HG02852 (cell line): Measurements from ENCODE around the gene CDK2.
"Not testable (repeated sequence)": the region's sequence is repeated elsewhere in the genome, so short reads cannot be mapped to it uniquely, and the experiment has no call there.

ENCODE experiments used
- ATAC-seq: cut with Tn5 transposase; IDR thresholded peaks from one replicate; pipeline ENCODE4 v1.9.1; 2021; ENCODE audit warnings: mild to moderate bottlenecking, moderate library complexity; ENCODE audit not compliant: unreplicated experiment

Gene CDK2

DNA sequence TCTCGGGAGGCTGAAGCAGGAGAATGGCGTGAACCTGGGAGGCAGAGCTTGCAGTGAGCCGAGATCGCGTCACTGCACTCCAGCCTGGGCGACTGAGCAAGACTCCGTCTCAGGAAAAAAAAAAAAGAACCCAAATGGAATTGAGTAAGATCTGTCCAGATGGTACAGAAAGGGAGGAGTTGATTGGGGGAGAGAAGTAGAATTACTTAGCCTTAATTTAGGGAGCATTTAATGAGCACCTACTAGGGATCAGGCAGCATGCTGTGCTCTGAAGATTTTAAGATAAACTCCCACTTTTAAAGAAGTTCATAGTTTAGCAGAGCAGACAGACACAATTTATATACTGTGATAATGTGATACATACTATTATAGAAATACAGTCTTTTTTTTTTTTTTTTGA is 11.8 kb downstream of the CDK2 start:
- ATAC-seq, result no peak

DNA sequence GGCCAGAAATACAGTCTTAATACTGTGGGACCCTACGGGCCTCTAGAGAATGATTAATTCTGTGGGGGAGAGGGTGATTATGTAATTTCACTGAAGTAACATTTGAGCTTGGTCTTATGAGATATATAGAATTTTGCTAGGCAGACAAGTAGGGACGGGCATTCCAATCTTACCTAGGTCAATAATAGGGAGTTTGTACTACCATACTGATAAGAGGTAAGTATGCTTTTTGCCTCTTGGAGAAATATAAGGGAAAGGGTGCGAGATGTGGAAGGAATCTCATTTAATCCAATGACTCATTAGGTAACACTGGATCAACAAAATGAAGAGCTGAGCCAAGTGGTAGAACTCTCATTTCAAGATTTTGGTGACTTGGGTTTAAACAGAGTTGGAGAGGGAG is 12.4 kb downstream of the CDK2 start:
- ATAC-seq, result no peak

DNA sequence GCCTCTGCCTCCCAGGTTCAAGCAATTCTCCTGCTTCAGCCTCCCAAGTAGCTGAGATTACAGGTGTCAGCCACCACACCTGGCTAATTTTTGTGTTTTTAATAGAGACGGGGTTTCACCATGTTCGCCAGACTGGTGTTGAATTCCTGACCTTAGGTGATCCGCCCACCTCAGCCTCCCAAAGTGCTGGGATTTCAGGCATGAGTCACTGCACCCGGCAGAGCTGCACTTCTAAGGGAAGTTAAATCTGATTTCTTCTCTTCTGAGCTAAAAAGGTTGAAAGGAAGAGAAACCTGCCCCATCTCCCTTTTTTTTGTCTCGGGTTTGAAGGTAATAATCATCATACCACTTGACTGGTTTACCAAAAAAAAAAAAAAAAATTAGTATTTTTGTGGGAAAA is 15.3 kb downstream of the CDK2 start:
- not testable (repeated sequence) for ATAC-seq

DNA sequence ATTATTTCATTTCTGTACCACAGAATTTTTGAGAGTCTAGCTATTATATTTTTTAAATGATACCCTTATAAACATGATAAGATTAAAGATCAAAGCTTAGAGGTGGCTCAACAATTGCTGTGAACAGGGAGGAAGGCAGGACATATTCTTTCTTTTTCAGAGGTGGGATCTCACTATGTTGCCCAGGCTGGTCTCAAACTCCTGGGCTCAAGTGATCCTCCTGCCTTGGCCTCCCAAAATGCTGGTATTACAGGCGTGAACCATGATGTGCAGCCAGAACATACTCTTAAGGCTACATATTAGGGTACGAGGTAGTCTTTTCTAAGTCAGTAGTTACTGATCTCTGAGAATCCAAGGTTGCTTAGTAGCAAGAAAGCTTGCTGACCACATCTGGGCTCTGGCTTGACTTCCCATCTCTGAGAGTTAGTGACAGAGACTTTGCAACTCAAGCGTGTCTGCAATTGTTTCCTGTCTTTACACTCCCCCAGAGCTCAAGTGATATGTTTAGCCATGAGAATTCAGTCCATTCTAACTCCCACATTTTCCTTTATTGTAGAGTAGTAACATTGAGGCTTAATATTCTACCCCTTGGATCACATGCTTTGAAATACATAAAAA is 15.8 kb downstream of the CDK2 start:
- ATAC-seq, result peak; percentile 92

DNA sequence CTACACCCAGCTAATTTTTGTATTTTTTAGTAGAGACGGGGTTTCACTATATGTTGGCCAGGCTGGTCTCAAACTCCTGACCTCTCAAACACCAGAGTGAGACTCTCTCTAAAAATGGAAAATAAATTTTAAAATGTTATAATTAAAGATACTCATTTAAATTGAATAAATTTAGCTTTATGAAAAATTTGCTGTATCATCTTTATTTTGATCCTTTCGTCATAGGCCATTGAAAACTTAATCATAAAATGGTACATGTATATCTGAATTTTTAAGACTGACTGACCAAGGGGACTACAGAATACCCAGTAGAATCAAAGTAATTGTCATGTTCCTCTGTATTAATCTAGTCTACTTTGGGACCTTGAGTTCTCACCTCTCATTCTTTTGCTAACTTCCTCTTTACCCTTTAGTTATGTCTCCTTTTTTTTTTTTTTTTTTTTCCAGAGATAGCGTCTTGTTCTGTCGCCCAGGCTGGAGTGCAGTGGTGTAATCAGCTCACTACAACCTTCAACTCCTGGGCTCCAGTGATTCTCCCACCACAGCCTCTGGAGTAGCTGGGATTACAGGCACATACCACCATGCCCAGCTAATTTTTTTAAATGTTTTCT is 16.7 kb downstream of the CDK2 start:
- ATAC-seq, result no peak

GRCh38 chr12:55984861-55985260 is 18.2 kb downstream of the CDK2 start:
- no peak for ATAC-seq

- ATAC-seq, result no peak
Measured at GRCh38 chr12:55985341-55985740, 18.7 kb downstream of the CDK2 start.

DNA sequence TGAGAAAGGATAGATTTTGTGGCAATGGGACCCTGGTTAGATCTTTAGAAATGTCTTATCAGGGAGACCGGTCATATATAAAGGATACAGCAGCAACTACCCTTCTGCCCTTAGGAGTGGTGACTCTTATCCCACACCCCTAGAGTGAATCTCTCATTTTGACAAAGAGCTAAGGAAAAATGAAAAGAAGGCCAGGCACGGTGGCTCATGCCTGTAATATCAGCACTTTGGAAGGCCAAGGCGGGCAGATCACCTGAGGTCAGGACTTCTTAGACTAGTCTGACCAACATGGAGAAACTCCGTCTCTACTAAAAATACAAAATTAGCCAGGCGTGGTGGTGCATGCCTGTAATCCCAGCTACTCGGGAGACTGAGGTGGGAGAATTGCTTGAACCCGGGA is 19.3 kb downstream of the CDK2 start:
- ATAC-seq, result not testable (repeated sequence)

DNA sequence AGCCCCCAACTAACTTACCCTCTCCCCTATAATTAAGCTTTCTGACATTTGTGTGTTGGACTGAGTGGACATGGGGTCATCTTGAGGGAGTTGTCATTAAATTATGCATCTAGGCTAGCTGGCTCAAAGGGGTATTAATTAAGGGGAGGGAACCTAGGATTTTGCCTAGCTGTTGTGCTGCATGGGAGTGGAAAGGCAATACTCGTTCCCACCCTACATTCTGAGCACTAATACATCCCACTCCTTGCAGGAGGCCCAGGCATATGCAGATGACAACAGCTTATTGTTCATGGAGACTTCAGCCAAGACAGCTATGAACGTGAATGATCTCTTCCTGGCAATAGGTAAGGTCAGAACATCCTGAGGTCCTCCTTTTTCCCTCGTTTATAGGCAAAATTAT is 24.5 kb downstream of the CDK2 start:
- ATAC-seq, result no peak

DNA sequence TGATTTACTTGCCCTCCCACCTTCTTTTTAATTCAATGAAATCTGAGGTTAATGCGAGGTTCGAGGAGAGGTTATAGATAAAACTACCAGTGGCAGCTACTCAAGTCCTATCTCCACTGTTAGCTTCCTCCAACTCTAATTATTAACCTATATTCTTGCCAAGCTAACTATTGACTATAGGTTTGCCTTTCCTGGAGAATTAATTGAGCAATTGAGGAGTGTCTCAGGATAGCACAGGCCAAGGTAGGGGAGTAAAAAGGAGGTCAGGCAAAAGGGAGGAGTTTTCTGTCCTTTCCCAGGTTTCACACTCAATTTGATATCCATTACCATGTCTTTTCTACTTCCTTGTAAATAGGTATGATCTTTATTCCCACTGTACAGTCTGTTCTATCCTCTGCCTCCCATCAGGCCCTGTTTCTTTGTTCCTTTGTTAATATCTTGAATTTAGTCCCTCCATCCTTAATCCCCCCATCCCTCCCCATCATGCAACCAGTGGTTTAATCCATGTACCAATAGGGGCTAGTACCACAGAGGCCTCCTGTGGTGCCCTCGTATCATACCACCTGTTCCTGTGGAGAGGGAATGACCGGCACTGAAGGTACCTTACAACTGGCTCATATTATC is 26.7 kb downstream of the CDK2 start:
- ATAC-seq, result no peak

DNA sequence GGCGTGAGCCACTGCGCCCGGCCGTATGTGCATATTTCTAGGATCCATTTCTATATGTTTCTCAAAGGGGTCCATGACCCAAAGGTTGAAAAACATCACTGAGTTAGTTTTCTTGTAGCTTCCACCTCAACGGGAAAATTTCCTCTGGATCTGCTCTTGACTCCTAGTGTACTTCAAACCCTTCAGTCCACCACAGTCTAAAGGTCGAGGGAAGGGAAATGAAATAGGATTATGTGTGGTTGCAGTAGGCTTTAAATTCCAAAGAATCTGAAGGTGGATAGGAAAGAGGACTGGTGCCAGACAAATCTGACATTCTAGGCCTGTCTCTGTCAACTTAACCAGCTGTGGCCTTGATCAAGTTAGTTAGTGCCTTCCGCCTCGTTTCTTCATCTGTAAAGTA is 28.7 kb downstream of the CDK2 start:
- no peak for ATAC-seq

DNA sequence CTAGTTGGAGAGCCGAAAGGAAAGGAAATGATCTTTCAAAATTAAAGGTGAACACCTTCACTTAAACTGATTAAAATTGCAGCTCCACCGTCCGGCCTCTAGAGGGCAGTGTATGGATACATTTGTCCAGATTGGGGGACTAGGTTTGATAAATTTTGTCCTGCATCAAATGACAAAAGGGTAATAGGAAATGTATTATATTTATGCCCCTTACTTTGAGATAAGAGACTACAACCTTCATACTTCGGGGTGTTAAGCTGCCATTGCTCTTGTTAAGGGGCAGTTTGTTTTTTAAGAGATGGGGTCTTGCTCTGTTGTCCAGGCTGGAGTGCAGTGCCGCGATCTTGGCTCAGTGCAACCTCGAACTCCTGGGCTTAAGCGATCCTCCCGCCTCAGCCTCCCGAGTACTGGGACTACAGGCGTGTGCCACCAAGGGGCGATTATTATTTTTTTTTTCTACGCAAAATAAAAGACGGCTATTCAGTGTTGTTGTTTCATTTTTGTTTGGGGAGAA is 29.6 kb downstream of the CDK2 start:
- no peak for ATAC-seq

GRCh38 chr12:55996715-55997534 is 30.3 kb downstream of the CDK2 start, which contains the start of gene SUOX:
TSS of gene SUOX (plus strand) at chr12:55997276. CDS start at chr12:56002222, 4,946 bp downstream.
- peak; percentile 100 for ATAC-seq

- no peak for ATAC-seq
Measured at GRCh38 chr12:55997535-55997859, 30.9 kb downstream of the CDK2 start.

DNA sequence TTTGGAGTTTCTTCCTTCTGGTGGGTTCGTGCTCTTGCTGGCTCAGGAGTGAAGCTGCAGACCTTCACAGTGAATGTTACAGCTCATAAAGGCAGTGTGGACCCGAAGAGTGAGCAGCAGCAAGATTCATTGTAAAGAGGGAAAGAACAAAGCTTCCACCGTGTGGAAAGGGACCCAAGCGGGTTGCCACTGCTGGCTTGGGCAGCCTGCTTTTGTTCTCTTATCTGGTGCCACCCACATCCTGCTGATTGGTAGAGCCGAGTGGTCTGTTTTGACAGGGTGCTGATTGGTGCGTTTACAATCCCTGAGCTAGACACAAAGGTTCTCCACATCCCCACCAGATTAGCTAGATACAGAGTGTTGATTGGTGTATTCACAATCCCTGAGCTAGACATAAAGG is 32.9 kb downstream of the CDK2 start:
- ATAC-seq, result not testable (repeated sequence)

GRCh38 chr12:55999999-56000540 is 33.4 kb downstream of the CDK2 start:
- not testable (repeated sequence) for ATAC-seq

DNA sequence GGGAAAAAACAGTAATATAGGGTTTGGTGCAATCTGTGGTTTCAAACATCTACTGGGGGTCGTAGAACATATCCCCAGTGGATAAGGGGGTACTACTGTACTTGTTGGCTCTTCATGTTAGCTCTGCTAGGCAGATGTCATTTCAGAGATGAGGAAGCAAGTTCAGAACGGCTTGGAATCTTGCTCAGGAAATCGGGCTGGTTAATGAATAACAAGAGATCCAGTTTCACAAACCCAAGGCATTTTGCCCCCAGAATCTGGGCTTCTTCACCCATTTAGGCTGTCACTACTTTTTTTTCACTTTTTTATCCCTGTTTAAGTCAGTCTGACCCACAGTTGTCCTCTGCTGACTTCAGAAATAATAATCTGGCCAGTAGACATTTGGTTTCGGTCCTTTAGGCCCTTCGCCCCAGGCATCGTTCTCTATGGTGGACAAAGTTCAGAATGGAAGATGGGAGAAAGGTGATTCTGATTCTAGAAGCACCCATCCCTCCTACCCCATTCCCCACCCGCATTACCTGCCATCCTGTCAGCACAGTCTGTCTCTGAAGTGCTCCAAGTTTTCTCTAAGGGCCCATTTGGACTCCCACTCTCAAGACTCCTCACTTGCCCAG is 35.0 kb downstream of the CDK2 start:
- no peak for ATAC-seq

DNA sequence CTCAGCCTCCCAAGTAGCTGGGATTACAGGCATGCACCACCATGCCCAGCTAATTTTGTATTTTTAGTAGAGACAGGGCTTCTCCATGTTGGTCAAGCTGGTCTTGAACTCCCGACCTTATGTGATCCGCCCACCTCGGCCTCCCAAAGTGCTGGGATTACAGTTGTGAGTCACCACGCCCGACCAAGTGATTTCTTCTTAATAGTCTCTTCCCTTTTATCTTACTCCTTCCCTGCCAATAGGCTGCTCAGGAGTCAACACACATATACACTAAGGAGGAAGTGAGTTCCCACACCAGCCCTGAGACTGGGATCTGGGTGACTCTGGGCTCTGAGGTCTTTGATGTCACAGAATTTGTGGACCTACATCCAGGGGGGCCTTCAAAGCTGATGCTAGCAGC is 36.7 kb downstream of the CDK2 start:
- ATAC-seq, result not testable (repeated sequence)

DNA sequence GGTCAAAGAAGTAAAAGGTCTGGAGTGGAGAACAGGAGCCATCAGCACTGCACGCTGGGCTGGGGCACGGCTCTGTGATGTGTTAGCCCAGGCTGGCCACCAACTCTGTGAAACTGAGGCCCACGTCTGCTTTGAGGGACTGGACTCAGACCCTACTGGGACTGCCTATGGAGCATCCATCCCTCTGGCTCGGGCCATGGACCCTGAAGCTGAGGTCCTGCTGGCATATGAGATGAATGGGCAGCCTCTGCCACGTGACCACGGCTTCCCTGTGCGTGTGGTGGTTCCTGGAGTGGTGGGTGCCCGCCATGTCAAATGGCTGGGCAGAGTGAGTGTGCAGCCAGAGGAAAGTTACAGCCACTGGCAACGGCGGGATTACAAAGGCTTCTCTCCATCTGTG is 37.6 kb downstream of the CDK2 start:
- ATAC-seq, result no peak
